H1 (cell line): ENCODE data around the gene CYB5R3. TPM values are rescaled to one million over a fixed set of nuclear protein-coding genes. Genes with fewer than 3 reads are reported as not detected.

ENCODE experiments used
- polyA plus RNA-seq, 7 experiments: library from polyadenylated mRNA; depleted of rRNA in 3 of 7; stranded (reverse) in 5 of 7; unstranded in 2 of 7; fragments of >200 nt in 5 of 7; fragments of 200-250 nt in 2 of 7; gene quantifications; 1 replicate in 5 of 7; 2 replicates in 1 of 7; 4 replicates in 1 of 7; pipeline versions ENCODE4 v1.2.1 to v1.2.3, GENCODE V29; 2011 to 2013; ENCODE audit warnings: missing spikeins in 2 of 7, mixed read lengths in 2 of 7
- total RNA-seq: library from RNA; stranded (reverse); fragmentation: NEBNext Ultra II Directional; extraction: Animal tissue kit (Norgen Biotek cat#: 25700); gene quantifications from 2 replicates; pipeline ENCODE4 v1.2.1, GENCODE V29; 2021
- TF ChIP-seq, protein P1 (sequence below), 3 experiments: IDR thresholded peaks; 1 replicate in 2 of 3; 2 replicates in 1 of 3; pipeline versions ENCODE4 v1.5.1 to v1.6.1; 2011; ENCODE audit warnings: low read length in 3 of 3, mild to moderate bottlenecking in 3 of 3, inconsistent platforms in 2 of 3, low read depth in 1 of 3, moderate library complexity in 1 of 3; ENCODE audit not compliant: insufficient read depth in 1 of 3; ENCODE audit errors: control extremely low read depth in 1 of 3

The CYB5R3 gene
- total and polyA plus RNA-seq, 2 of the 8 experiments (the other 6 are each of a cell fraction or from before 2014, with no cell fraction given): 75.3 to 113 TPM

DNA sequence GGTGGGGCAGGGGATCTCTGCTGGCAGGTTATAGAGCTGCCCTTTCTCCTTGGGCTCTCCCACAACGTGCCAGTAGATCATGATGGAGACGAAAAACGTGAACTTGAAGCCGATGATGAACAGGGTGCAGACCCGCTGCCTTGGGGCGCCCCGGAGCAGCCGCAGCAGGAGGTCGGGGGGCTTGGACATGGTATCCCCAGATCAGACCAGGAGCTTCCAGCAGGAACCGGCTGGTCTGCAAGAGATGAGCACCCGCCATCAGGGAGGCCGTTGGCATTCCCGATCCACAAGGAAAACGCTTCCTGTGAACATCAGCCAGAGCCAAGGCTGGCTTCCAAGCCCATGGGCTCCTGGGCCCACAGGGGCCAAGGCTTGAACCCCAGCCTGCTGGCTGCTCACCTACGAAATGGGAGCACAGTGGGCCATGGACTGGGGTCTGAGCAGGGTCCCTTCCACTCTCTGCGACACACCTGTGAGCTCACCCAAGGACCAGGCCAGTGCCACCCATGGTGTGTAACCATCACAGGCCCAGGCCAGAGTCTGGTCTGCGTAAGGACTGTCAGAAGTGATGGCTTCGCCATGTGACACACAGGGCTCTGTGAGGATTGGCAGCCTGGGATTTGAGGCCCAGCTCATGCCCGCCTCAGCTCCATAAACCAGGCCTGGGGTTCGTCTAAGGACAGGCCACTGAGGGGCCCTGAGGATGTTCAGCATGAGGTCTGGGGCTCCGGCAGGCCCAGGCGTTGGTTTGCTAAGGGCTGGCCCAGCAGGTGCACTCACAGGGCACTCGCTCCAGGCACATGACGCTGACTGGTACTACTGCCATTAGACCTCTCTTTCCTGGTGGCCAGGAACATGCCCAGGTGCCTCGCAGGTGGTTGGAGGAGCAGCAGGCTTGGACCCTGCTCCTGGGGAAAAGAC is 44.8 kb upstream of the CYB5R3 start (continued):
- TF ChIP-seq, protein P1, sequence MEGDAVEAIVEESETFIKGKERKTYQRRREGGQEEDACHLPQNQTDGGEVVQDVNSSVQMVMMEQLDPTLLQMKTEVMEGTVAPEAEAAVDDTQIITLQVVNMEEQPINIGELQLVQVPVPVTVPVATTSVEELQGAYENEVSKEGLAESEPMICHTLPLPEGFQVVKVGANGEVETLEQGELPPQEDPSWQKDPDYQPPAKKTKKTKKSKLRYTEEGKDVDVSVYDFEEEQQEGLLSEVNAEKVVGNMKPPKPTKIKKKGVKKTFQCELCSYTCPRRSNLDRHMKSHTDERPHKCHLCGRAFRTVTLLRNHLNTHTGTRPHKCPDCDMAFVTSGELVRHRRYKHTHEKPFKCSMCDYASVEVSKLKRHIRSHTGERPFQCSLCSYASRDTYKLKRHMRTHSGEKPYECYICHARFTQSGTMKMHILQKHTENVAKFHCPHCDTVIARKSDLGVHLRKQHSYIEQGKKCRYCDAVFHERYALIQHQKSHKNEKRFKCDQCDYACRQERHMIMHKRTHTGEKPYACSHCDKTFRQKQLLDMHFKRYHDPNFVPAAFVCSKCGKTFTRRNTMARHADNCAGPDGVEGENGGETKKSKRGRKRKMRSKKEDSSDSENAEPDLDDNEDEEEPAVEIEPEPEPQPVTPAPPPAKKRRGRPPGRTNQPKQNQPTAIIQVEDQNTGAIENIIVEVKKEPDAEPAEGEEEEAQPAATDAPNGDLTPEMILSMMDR (IDR thresholded peaks at IDR 0.05; ENCODE audit: control extremely low read depth in 1 of 3, insufficient read depth in 1 of 3, low read depth in 1 of 3, low read length in 3 of 3): no peak
